ENCODE results near the gene KDM5B. TPM values are rescaled to one million over a fixed set of nuclear protein-coding genes. Genes with fewer than 3 reads are reported as not detected.

KDM5B gene
- total RNA-seq = 10 to 100 TPM; 40.8 to 69.7 (median 45.7) TPM

DNA sequence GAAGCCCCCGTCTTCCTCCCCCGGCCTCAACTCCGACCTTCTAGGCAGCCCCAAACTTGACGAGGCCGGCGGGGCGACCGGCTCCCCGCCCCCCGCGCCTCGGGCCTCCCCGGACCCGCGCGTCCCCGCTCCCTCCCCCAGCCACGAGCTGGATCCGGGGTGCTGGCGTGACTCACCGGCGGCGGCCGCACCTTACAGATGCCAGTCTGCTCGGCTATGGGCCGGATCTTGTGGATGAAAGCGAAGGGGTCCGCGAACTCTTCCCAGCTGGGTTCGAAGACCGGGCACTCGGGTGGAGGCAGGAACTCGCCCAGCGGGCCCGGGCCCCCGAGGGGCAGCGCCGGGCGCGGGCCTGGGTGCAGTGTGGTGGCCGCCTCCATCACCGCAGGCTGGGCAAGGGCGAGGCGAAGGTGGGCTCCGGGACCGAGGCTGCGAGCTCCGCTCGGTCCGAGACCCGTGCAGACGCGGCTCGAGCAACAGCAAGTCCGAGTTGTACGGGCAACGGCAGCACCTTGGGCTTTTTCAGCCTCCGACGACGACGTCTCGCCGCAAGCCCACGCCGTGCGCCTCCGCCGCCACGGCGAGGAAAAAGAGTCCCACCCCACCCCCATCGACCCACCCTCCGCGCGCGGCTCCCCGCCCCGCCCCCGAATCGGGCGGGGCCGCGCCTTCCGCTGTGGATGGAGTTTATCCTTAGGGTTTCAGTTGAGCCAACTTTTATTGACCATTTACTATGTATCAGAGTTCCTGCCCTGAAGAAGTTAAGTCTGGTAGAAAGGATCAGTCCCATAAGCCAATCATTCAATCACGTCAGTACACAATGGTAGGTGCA is at the start of gene KDM5B:
TSS of gene KDM5B (minus strand) at position 496 of the 832 bp plus-strand sequence. CDS start at position 380, 116 bp downstream.
- DNase-seq (ENCODE audit: low spot score) = peak; percentile 25
- TF ChIP-seq, protein P1, sequence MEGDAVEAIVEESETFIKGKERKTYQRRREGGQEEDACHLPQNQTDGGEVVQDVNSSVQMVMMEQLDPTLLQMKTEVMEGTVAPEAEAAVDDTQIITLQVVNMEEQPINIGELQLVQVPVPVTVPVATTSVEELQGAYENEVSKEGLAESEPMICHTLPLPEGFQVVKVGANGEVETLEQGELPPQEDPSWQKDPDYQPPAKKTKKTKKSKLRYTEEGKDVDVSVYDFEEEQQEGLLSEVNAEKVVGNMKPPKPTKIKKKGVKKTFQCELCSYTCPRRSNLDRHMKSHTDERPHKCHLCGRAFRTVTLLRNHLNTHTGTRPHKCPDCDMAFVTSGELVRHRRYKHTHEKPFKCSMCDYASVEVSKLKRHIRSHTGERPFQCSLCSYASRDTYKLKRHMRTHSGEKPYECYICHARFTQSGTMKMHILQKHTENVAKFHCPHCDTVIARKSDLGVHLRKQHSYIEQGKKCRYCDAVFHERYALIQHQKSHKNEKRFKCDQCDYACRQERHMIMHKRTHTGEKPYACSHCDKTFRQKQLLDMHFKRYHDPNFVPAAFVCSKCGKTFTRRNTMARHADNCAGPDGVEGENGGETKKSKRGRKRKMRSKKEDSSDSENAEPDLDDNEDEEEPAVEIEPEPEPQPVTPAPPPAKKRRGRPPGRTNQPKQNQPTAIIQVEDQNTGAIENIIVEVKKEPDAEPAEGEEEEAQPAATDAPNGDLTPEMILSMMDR (IDR thresholded peaks at IDR 0.05) = no peak

DNA sequence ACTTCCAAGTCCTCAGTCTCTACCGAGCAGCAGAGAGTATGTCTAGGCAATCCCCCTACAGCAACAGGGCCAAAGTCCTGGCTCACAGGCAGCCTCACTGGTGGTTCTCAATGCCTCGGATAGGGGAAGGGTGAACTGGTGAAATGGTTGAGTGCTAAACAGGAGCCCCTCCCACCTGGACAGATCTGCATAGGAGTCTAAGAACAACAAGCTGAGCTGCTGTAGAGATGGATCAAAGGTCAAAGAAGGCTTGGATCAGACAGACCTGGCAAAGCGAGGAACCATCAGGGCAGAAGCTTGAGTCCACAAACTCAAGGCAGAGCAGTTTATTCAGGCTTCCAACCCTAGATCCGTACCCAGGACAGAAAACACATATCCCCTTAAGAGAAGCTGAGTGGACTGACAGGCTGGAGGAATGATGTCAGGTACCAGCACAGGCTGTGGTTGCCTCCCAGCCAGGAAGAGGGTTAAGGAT is 49.0 kb upstream of the KDM5B start:
- TF ChIP-seq, protein P1 (IDR thresholded peaks at IDR 0.05) = no peak
- ATAC-seq (ENCODE audit: low FRiP score) = no peak
- no peak for DNase-seq (ENCODE audit: low spot score)

More for the DNA sequence above, at the start of gene KDM5B:
- ATAC-seq (ENCODE audit: low FRiP score) = peak; percentile 49

DNA sequence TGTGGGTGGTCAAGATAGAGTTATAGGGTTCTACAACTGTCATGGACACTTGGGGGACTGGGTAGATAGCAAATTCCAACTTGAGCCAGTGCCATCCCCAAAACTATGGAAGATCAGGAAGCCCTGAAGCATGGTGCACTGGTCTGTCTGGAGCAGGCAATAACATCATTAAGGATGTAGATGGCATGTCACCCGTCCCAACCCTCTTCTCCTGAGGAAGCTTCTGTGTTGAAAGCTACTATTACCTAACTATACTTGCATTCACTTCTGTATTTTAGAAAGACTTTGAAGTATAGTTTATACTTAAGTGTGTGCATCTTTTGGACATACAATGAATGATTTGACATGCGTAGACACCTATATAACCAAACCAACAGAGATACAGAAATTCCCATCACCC is 47.8 kb upstream of the KDM5B start:
- no peak for ATAC-seq (ENCODE audit: low FRiP score)
- TF ChIP-seq, protein P1 (IDR thresholded peaks at IDR 0.05) = no peak
- no peak for DNase-seq (ENCODE audit: low spot score)

DNA sequence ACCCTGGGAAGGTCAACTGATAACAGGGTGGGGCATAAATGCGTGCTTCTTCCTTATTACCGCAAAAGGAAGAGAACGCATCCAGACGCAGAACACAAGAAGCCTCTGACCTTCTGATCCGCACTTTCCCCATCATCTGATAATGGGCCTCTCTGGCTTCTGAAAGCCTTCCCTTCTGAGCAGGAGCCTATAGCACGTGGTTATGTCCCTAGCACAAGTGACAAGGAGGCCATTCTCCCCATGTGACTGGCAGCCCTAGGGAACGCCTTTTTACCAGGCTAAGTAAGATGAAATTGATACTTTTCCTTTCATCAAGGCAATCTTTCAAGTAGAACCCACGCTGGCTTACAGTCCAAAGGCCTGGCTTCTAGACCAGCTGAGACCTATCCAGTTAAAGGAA is 46.6 kb upstream of the KDM5B start:
- no peak for ATAC-seq (ENCODE audit: low FRiP score)
- TF ChIP-seq, protein P1 (IDR thresholded peaks at IDR 0.05) = no peak
- DNase-seq (ENCODE audit: low spot score) = no peak

DNA sequence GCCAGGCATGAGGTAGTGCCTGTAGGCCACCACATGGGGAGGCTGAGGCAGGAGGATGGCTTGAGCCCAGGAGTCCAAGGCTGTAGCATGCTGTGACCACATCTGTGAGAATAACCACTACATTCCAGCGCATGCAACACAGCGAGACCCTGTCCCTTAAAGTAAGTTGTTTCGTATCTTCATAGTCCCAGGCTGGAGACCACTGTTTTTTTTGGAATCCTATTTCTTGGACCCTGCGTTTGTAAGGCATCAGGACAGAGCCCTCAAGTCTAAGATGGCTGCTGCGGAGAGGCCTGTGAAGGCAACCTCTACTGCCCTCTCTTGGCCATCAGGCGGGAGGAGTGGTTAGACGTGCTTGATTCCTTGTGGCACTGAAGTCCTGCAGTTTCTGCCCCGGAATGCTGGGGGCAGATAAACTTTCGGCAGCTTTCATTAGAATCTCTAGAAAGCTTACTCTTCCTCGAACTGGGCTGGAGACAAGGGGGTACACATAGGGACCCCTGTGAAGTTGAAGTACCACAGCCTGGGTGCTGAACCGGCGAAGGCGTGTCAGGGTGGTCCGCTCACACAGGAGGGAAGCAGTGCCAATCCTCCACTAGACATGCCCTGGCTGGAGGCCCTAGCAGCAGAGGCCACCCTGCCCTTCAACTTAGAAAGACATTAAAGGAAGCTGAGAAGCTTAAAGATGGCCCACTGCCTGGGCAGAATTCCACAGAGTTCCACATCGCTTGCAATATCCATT is 44.1 kb upstream of the KDM5B start:
- DNase-seq (ENCODE audit: low spot score) (no peak), ATAC-seq (ENCODE audit: low FRiP score) (no peak)
- TF ChIP-seq, protein P1 (IDR thresholded peaks at IDR 0.05) = no peak

DNA sequence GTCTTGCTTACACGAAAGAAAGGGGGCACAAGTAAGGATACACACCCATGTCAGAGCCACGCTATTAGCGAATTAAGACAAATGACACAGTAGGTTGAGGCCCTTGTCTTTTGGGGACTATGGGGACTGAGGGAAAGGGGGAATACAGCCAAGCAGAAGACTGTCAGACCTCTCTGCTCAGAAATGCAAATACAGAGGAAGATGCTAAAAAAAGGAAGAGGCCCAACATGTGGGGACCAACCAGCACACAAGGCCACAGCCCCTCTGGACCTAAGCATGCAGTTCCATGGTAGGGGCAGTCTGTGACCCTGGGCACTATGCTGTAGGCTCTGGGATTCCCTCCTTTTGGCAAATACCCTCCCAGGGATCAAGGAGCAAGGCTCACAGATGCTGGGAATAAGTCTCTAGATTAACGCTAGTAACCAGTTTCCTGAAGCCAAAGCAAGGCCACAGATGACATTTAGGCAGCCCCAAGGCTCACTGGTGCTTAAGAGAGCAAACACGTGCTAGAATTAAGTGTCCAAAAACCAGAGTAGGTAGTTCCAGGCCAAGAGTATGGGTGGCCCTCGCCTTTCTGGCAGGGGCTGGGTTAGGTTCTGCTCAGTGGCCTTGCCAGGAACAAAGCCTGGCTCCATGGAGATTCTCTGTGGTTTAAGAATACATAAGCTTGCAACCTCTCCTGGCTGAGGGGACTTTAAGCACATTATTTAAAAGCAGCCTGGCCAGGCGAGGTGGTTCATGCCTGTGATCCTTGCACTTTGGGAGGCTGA is 42.6 kb upstream of the KDM5B start:
- DNase-seq (ENCODE audit: low spot score) (no peak), ATAC-seq (ENCODE audit: low FRiP score) (no peak)
- TF ChIP-seq, protein P1 (IDR thresholded peaks at IDR 0.05) = no peak
